ENCODE results near the gene LMLN.
"Not testable (repeated sequence)": the region's sequence is repeated elsewhere in the genome, so short reads cannot be mapped to it uniquely, and the experiment has no call there.

LMLN gene

GRCh38 chr3:197958346-197958745, 1.7 kb upstream of the LMLN start:
- no peak for DNase-seq (ENCODE audit: low read depth)
- no peak overlapping the region for H3K4me3 ChIP-seq (ENCODE audit: low read length)
- no peak for TF ChIP-seq CTCF (conservative IDR thresholded peaks at IDR 0.05; ENCODE audit: low read length)

GRCh38 chr3:197958848-197959247, 1.2 kb upstream of the LMLN start:
- DNase-seq (ENCODE audit: low read depth); H3K4me3 ChIP-seq (ENCODE audit: low read length): not testable (repeated sequence)

GRCh38 chr3:197959500-197959890, 522 bp upstream of the LMLN start:
- no peak for TF ChIP-seq CTCF (conservative IDR thresholded peaks at IDR 0.05; ENCODE audit: low read length)
- H3K4me3 ChIP-seq (ENCODE audit: low read length), result peak overlapping the region; percentile 95
- no peak for DNase-seq (ENCODE audit: low read depth)

GRCh38 chr3:197960694-197961581, 921 bp downstream of the LMLN start:
- peak overlapping the region; percentile 95 for H3K4me3 ChIP-seq (ENCODE audit: low read length)
- DNase-seq (ENCODE audit: low read depth), result peak; percentile 22
- TF ChIP-seq CTCF (conservative IDR thresholded peaks at IDR 0.05; ENCODE audit: low read length), result no peak

GRCh38 chr3:197961582-197961945, 1.5 kb downstream of the LMLN start:
- TF ChIP-seq CTCF (conservative IDR thresholded peaks at IDR 0.05; ENCODE audit: low read length), result no peak
- H3K4me3 ChIP-seq (ENCODE audit: low read length), result no peak overlapping the region
- no peak for DNase-seq (ENCODE audit: low read depth)

- no peak for TF ChIP-seq CTCF (conservative IDR thresholded peaks at IDR 0.05; ENCODE audit: low read length)
- no peak for DNase-seq (ENCODE audit: low read depth)
- H3K4me3 ChIP-seq (ENCODE audit: low read length), result no peak overlapping the region
Measured at GRCh38 chr3:197963019-197963637, 3.1 kb downstream of the LMLN start.

GRCh38 chr3:197967337-197967989, 7.4 kb downstream of the LMLN start:
- not testable (repeated sequence) for H3K4me3 ChIP-seq (ENCODE audit: low read length); DNase-seq (ENCODE audit: low read depth)

GRCh38 chr3:197970588-197970987, 10.6 kb downstream of the LMLN start:
- no peak overlapping the region for H3K4me3 ChIP-seq (ENCODE audit: low read length)
- TF ChIP-seq CTCF (conservative IDR thresholded peaks at IDR 0.05; ENCODE audit: low read length), result no peak
- DNase-seq (ENCODE audit: low read depth), result no peak
